GDM1 (cell line): Measurements from ENCODE around the gene MRPS18A.

Source experiments
- DNase-seq: peaks from one replicate; lab custom pipeline; 2025; lab: John Stamatoyannopoulos, UW

The MRPS18A gene

DNA sequence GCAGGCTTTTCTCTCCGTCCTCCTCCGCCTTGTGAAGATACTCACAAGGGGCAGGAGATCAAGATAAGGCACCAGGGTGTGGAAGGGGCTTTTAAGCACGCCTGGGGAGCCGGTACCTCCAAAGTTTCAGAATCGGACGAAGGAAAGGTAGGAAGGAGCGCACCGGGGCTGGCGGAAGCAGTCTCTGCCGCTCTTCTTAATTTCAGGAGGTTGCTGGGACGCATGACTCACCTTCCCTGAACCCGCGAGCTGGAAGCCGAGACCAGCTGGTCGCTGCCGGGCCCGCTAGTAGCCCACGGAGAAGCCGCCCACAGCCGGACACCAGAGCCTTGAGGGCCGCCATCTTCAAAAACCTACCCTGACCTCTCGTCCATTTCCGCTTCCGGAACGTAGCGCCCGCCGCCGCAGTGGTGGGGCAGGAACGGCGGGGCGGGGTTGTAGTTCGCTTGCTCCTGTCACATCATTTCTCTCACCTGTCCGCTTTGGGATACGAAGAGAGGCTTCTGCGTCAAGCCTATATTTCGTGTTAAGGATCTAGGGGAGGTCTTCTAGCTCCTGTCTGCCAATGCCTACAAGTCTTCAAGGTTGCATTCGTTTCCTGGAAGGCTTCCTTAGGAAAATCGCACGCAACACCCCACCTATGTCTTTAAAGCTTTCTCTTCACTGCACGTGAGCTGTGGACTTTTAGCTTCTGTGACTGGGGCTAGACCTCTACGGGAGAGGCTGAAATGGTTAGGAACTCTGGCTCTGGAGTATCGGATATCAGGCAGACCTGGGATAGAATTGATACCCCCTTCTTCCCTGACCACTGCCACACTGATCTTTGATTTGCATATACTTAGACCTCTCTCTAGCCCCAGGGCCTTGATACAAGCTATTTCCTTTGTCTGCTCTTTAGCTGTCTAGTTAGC is at the start of gene MRPS18A:
TSS of gene MRPS18A (minus strand) at position 355 of the 911 bp plus-strand sequence. CDS start at position 343, 12 bp downstream.
- DNase-seq: peak; percentile 47

GRCh38 chr6:43736844-43737243 is 49.3 kb upstream of the MRPS18A start:
- no peak for DNase-seq

DNA sequence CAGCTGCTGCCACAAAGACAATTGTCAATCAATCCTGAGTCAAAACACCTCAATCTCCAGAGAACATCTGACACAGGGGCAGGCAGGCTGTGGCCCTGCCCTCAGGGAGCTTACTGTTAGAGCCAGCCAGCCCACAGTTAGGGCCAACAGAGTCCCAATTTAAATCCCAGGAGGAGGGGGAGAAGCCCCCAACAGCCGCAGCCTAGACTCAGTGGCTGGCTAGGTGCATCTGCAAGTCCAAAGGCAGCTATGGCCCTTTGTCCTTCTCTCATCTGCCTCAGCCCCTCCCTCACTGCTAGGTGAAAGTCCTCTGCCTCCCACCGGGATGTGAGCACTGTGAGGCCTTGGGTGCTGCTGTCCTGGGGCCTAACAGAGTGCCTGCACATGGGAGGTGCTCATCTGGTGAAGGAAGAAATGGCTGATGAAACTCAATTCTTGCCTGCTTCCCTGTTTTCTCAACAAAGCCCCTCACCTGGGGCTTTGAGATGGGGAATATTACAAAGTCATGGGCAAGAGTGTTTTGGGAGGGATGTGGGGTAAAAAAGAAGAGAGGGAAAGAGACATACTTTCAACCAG is 48.7 kb upstream of the MRPS18A start:
- no peak for DNase-seq

DNA sequence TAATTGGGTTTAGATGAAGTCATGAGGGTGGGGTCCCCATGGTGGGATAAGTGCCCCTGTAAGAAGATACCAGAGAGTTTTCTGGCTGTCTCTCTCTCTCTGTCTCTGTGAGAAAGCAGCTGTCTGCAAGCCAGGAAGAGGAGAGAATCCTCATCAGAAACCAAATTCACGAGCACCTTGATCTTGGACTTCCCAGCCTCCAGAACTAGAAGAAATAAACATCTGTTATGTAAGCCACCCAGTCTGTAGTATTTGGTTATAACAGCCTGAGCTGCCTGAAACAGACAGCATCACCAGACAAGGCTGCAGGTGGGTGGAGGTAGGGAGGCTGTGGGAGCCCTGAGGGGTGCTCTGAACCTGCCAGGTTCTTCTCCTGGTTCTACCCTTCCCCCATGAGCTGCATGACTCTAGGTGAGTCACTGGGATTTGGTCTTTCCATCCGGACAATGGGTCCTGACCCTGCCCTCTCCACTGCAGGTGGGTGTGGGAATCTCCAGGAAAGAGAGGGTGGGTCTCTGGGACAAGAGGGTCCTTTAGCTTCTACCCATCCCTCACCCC is 48.1 kb upstream of the MRPS18A start:
- DNase-seq: no peak

- no peak for DNase-seq
Observed at GRCh38 chr6:43734294-43734665, 46.7 kb upstream of the MRPS18A start.

GRCh38 chr6:43733471-43734293 is 46.1 kb upstream of the MRPS18A start:
- DNase-seq: no peak

- no peak for DNase-seq
Observed at GRCh38 chr6:43730634-43731033, 43.0 kb upstream of the MRPS18A start.

- DNase-seq: no peak
Observed at GRCh38 chr6:43729537-43729936, 41.9 kb upstream of the MRPS18A start.

- no peak for DNase-seq
Observed at GRCh38 chr6:43728586-43728985, 41.0 kb upstream of the MRPS18A start.

GRCh38 chr6:43727634-43728033 is 40.0 kb upstream of the MRPS18A start:
- no peak for DNase-seq

- DNase-seq: no peak
Observed at GRCh38 chr6:43725643-43726580, 38.3 kb upstream of the MRPS18A start.

DNA sequence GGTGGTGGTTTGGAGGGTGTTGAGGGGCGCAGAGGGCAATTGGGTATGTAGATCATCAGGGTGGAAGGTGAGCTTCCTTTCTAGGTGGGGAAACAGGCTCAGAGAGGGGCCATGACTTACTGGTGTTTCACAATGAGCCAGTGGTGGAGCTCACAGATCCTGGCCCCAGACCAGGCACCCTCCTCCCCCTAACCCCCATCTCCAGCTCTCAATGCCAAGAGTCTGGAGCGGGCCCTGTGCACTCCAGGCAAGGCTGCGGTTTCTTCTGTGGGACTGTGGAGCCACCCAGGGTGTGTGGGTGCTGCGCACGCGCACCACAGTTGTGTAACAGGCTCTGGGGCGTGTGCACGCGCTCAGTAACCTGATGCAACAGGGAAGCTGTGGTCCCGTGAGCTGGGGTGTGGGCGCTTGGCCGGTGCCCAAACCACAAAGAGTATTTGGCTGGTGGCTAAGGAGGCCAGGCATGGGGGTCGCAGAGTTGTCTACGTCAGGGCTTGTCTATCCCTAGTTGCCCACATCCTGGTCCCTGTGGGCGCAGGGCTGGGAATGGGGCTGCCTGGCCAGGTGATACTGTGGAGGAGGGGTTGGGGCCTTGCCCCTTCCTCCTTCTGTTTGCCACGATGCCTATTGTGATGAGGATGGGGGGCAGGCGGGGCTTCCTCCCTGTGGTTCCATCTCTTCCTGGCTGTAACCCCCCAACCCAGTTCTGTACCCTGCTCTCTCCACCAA is 37.5 kb upstream of the MRPS18A start:
- peak; percentile 94 for DNase-seq

DNA sequence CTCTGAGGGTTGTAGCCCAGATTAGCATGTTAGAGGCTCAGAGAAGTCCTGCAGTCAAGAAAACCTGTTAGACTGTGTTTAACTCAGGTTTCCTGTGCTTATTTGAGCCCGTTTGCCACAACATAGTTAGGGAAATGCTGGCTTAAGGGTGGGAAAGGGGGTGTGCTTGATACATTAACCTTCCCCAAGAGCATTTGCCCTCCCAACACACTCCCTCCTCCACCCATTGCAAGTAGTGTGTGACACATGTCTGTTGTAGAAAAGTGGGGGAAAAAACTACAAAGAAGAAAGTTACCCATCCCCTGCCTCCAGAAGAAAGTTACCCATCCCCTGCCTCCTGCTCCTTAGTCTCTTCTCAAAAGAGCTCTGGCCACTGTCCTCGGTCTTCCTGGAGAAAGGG is 36.8 kb upstream of the MRPS18A start:
- DNase-seq: no peak

DNA sequence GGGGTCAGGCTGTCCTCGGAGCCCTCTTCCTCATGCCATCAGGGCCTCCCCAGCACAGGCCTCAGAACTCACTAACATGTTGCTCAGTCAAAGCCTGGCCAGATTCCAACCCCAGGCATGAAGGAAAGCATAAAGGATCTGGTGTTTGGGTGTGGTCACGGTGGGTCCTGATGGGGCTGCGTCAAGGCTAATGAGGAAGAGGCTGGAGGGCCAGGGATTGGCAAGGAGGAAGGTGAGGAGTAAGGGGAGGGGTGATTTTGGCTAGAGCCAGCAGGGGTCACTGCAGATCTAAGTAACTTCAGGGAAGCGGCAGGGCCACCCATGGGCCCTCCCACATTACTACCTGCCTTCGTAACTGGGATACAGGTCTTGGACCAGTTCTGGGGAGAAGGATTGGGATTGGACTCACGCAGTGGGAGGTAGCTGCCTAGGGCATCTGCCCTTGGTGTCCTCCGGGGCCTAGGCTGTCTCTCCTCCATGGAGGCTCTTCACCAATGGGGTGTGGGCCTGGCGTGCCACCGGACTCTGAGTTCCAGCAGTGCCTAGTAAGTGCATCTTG is 36.2 kb upstream of the MRPS18A start:
- DNase-seq: peak; percentile 59

DNA sequence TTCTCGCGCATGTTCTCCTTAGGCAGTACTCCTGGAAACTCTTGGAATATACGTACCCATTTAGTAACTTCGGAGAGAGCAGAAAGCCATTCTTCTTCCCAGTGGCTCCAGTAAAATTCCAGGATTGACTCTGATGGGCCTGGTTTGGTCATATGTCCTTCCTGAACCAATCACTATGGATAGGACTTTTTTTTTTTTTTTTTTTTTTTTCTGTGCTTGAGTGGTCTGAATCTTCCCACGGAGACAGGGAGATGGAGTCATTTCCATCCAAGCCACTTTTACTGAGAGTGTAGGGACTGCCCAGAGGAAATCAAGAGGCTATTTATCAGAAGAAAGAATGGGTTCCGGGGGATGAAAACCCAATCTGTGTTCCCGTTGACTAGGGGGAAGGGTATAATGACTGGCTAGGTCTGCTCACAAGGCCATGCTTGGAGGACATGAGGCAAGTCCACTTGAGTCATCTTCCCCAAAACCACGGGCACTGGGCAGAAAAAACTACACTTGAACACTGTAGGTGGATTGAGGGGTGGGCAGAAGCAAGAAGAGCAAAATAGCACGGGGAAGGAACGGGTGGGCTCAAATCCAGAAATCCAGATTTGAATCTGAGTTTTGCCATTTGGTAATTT is 35.4 kb upstream of the MRPS18A start:
- DNase-seq: no peak

- DNase-seq: no peak
Observed at GRCh38 chr6:43720999-43721398, 33.4 kb upstream of the MRPS18A start.

DNA sequence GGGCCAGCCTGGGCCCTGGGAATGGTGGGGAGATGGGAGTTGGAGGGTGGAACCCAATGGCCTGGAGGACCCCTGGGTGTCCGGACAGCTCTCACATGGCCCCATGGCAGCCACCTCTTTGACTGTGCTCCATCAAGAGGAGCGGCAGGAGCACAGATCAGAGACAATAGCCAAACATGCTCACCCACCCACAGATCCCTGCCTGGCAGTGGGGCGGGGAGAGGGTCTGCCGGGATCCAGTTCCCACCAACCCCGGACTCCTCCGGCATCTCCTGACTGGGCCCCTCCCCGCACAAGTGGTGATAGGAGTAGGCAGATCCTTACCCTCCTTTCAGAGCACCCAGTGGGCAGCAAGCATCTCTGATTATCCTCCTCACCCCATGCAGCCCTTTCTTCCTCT is 31.9 kb upstream of the MRPS18A start:
- DNase-seq: no peak

DNA sequence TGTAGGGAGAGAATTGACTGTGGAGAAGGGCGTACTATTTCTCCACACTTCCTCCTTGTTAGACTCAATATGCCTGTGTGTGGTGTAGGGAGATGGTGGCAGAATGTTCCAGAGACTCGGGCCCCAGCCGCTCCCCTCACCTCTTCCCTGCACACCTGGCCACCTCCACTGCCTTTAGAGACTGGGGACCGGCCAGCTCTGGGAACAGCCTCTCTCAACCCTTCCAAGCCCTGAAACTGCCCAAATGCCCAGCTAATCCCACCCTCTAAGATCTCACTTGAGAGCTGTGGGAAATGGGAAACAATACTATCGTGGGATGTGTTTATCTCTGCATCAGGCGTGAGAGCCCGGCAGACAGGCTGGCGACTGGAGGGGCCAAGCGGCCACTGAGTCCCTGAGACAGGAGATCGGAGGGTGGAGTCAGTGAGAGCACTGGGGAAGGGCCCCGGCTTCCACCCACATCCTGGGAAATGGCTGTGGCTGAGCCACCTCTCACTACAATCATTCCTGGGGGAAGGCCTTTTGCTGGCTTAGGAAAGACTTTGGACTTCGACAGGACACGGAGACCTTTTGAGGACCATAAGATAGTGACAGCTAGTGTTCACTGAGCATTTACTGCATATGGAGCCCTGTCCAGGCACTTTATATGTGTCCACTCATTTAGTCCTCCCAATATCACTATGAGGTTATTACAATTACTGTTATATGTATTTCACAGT is 31.0 kb upstream of the MRPS18A start:
- no peak for DNase-seq

DNA sequence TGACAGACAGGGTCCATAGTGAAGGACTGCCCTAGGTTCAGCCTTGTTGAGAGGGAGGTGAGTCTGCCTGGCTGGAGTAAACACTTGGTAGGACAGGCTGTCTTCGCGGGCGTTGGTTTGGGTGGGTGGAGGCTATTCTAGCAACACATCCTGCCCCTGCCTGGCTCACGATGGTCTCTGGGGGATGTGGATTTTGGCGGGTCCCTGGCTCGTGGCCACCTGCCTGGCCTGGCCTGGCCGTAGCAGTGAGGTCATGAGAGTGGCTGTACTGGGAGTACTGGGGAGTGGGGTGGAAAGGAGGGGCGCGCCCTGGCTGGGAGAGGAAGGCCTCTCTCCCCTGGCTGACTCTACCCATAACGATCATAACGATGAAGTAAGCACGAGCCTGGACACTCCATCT is 30.2 kb upstream of the MRPS18A start:
- DNase-seq: no peak
